Left ventricle myocardium superior (tissue), 1 donor: ENCODE measurements around the gene HSP90AA1. TPM values are rescaled to one million over a fixed set of nuclear protein-coding genes. Genes with fewer than 3 reads are reported as not detected.
"Not testable (repeated sequence)": the region's sequence is repeated elsewhere in the genome, so short reads cannot be mapped to it uniquely, and the experiment has no call there.

Experiments used
- ATAC-seq: fragments of 200-7000 bp; cut with Tn5 transposase; one replicate; pipeline ENCODE4 v1.9.1; 2020; ENCODE audit warnings: mild to moderate bottlenecking, moderate library complexity
- DNase-seq: peaks from one replicate; pipeline ENCODE4 v3.0.0-alpha.2; 2020
- intact Hi-C: fragments of 100-400 bp; cut with micrococcal nuclease; formaldehyde crosslinking; loops from one replicate; pipeline ENCODE4 v1.11.0; 2022
- total RNA-seq: library from RNA; stranded (reverse); fragmentation: NEBNext Ultra II Directional; extraction: Animal tissue kit (Norgen Biotek cat#: 25700); gene quantifications from one replicate; pipeline ENCODE4 v1.2.1, GENCODE V29; 2021
- donor health status: DM: no; HTN: yes; CAD: no; lungs with severe emphysema.

Gene HSP90AA1
- total RNA-seq, 1 donor from 2014 or later = 467 TPM

DNA sequence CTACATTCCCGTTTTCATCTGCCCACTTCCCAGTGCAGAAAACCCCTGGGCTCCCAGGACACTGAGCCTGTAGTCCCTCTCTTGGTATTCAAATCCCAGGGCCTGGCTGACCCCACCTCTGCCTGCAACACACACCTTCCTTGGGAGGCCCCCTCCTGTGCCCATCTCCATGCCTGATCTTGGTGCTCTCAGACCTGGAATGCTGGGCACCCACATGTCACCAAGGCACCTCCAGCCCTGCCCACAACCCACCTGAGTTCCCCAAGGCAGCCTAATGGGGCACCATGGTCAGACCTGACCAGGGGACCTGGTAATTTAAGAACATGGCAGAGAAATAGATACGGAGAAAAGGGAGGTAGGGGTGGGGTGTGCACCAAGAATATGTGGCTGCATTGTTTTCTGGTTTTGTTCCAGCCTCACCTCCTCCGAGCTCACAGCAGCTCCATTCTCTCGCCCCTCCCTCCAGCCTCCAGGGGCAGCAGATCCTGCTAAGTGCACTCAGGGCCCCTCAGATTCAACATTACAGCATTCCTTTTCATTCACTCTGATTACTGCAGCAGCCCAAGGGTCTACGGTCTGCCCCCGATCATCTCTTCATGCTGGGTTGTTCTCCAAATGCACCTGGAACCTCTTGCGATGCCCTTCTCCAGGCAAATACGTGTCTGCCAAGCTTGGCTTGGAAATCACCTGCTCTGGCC, 9.2 kb upstream of the HSP90AA1 start:
- DNase-seq (no peak), ATAC-seq (no peak)
- intact Hi-C loops = no loop called here

DNA sequence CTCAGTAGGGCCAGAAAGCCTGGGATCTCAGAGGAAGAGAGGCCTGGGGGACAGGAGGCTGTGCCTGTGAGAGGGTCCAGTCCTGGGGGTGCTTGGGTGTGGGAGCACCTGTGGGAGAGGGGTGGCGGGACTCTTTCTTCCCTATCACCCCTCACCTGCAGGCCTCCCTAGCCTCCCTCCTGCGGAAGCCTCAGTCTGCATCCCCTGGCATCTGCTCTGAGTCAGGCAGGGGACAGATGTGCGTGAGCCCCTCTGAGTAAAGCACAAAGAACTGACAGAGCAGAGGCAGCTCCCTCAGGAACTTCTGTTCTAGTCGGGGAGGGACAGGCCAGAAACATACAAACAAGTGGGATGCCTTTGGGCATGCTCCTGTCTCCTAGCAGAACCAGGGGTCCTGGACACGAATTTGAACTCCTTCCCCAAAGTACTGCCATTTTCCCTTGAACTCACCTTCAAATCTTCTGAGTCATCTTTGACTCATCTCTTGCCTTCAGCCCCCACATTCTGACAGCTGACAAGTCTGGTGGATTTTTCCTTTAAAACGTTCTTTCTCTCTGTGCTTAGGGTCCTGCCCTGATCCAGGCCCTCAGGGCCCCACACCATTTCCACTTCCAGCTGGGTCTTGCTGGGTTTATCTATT, 8.5 kb upstream of the HSP90AA1 start:
- intact Hi-C loops = no loop called here
- ATAC-seq (no peak), DNase-seq (no peak)

DNA sequence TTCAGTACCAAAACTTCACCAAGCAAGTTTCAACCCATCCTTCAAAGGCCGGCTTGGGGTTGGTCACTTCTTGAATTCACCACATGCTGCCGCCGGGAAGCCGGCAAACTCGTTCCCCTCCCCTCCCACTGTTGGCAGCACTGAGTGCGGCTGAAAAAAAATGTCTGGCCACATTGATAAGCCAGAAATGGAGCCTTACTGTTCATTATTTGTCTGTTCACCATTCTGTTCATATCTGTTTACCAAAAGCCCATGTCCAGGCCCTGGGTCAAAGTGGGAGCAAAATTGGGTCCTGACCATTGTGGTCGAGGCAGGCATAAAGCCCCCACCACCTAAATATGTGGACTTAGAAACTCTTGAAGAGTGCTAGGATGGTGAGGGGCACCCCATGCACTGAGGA, 7.3 kb upstream of the HSP90AA1 start:
- DNase-seq (no peak), ATAC-seq (no peak)
- intact Hi-C loops = no loop called here

DNA sequence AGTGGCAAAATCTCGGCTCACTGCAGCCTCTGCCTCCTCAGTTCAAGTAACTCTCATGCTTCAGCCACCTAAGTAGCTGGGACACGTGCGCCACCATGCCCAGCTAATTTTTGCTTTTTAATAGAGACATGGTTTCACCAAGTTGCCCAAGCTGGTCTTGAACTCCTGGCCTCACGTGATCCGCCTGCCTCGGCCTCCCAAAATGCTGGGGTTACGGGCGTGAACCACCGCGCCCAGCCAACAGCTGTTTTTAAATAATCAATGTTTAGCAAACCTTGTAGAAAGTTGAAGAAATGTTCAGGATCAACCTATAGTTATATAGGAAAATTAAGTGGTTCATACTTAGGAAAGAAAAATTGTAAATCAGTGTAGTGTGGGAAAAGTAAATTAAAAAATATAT, 6.0 kb upstream of the HSP90AA1 start:
- DNase-seq (no peak), ATAC-seq (no peak)
- intact Hi-C loops = no loop called here

DNA sequence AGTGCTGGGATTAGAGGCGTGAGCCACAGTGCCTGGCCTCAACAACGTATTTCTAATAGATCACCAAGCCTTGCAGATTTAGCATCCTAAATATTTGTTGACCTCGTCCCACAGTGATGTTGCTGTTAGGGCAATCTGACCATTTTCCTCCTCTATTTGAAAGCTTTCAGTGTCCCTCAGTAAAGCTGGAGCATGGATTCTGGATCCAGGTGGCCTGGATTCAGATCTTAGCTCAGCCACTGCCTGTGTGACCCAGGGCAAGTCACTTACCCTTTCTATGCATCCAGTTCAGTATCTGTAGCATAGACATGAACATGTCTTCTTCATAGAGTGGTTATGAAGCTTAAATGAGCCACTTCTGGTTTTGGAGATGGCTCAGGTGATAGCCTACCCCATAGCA, 3.9 kb upstream of the HSP90AA1 start:
- intact Hi-C loops = no loop called here
- ATAC-seq (no peak), DNase-seq (no peak)

DNA sequence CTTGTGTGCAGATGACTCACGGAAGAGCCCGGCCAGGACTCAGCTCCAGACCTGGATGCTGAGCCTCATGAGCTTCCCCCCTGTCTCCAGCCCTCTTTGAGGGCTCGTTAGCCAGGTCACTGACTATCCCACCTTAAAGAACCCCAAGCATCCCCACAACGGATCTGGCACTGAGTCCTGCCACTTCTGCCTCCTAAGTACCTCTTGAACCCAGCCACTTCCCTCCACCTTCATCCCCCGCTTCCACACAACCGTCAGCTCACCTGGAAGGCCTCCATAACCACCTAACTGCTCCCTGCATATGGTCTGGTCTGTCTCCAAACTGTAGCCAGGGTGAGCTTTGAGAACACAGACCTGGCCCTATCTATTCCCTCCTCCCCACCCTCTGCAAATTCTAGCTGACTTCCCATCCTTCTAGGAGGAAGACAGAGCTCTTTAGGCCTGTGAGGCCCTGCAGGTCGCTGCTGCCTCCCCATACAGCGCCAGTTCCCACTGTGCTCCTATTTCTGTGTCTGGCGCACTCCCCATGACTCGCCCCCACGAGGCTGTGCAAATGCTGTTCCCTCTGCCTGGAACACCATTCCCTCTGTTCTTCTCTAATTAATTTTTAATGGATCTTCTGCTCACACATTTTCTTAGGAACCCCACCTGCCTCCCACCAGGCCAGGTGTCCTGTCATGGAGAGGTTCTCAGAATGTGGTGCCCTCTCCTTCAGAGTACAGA, 2.9 kb upstream of the HSP90AA1 start:
- no peak for ATAC-seq
- intact Hi-C loops = no loop called here
- no peak for DNase-seq

DNA sequence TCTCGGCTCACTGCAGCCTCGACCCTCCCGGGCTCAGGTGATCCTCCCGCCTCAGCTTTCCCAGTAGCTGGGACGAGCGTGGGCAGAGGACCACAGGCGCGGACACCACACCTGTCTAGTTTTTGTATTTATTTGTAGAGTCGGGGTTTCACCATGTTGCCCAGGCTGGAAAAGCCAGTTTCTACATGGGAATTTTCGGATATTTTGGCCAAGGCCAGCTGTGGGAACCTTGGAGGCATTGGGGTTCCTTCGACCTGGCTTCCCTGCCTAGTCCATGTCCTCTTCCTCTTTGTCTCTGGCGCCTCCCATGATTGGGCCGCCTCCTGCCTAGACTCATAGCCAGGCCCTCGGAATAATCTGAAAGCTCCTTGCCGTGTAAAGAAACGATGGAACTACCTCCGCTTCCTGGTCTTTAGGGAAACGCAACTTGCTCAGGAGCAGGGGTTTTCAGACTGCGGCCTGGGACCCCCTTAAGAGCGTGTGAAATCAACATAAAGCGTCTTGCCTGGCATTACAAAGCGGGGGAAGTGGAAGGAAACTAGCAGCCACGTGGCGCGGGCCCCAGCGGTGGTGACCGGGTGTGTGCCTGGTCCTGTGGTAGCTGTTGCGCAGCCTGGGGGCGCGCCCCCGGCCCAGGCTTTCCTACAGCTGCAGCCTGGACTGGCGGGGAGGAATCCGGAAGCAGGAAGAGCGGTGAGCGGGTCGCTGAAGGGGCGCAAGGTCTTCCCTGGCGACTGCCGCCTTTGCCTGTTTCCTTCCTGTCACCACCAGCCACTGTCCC, 1.4 kb upstream of the HSP90AA1 start:
- DNase-seq (peak; percentile 77), ATAC-seq (peak; percentile 31)
- intact Hi-C loops = no loop called here

DNA sequence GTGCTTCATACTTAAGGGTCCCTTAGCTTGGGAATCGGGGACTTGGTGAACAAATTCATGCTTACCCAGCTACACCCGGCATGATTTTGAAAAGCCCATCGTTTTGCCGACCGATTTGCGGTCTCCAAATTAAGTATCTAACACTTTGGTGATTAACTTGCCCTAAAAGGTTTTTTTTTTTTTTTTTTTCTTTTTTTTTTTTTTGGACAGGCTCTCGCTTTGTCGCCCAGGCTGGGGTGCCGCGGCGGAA, 843 bp upstream of the HSP90AA1 start:
- intact Hi-C loops = no loop called here
- ATAC-seq (no peak), DNase-seq (no peak)

DNA sequence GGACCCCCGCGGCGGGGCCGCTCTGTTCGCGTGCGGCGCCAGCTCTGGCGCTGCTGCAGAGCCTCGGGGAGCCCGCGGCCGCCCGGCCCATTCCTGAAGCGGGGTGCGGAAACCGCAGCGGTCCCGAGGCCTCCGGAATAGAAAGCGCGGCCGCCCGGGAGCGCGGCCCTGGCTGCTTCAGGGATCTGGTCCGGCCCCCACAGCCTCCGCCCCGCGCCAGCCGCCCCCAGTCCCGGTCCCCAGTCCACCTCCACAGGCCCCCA, 204 bp downstream of the HSP90AA1 start:
- DNase-seq (no peak), ATAC-seq (no peak)
- intact Hi-C loops = no loop called here

DNA sequence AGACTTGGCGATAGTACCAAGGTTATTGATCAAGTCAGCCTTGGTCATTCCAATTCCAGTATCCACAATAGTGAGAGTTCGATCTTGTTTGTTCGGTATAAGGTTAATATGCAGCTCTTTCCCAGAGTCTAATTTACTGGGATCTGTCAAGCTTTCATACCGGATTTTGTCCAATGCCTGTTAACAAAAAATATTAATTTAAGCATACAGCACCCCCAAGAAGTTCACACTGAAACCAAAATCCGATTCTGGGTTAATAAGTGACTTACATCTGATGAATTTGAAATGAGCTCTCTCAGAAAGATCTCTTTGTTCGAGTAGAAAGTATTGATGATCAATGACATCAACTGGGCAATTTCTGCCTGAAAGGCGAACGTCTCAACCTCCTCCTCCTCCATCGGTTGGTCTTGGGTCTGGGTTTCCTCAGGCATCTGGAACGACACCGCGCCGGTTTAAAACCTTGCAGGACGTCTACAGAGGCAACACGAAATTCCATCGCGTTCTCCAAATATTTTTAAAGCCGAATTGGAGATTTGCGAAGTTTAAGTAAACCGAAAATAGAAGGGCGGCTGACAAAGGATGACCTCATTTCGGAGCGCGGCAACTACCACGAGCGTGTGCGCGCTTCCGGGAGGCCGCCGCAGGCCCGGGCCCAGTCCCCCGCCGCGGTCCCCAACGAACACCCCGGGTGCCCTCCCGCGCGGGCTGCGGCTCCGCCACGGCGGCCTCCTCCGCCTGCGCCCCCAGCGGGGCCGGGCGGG, 716 bp downstream of the HSP90AA1 start:
- intact Hi-C loops = no loop called here
- peak; percentile 18 for ATAC-seq
- DNase-seq = peak; percentile 69

DNA sequence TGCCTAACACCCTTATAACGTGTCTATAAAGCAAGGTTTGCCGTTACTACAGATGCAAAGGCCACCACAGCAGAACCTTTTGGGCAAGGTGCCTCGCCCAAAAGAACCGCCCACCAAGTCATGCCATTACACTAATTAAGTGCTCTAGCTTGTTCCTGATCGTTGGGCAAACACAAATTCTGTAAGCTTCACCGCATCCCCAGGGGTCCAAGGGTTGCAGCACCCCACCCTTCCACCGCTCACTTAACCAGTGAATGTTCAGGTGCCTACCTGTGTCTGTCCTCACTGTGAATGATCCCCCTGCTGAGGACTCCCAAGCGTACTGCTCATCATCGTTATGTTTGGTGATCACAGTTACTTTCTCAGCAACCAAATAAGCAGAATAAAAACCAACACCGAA, 1.4 kb downstream of the HSP90AA1 start:
- ATAC-seq = no peak
- intact Hi-C loops = no loop called here
- no peak for DNase-seq

DNA sequence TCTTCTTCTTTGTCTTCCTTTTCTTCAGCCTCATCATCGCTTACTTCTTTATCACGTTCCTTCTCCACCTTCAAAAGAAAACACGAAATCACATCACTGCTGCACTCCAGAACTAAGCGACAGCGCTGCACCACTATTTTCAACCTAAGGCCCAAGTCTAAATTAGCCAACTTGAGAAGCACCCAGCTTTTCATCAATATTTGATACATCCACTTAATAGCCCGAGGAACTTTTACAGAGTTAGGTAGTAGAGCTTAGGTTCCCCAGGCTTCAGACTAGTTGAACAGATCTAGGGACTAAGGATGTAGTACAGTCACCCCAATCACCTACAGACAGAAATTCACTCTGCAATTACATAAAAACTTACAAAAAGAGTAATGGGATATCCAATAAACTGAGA, 1.9 kb downstream of the HSP90AA1 start:
- no peak for DNase-seq
- intact Hi-C loops = no loop called here
- no peak for ATAC-seq

DNA sequence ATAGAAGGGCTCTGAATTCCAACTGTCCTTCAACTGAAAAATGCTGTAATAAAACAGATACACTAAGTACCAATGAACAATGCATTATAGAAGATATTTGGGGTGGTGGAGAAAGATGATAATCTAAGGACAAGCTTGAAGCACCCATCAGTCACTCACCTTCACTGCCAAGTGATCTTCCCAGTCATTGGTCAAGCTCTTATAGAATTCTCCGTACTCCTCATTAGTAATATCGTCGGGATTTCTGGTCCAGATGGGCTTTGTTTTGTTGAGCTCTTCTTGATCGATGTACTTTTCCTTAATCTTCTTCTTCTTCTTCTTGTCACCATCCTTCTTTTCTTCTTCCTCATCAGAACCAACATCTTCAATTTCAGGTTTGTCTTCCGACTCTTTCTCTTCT, 2.3 kb downstream of the HSP90AA1 start:
- DNase-seq, ATAC-seq, intact Hi-C loops: not testable (repeated sequence)

DNA sequence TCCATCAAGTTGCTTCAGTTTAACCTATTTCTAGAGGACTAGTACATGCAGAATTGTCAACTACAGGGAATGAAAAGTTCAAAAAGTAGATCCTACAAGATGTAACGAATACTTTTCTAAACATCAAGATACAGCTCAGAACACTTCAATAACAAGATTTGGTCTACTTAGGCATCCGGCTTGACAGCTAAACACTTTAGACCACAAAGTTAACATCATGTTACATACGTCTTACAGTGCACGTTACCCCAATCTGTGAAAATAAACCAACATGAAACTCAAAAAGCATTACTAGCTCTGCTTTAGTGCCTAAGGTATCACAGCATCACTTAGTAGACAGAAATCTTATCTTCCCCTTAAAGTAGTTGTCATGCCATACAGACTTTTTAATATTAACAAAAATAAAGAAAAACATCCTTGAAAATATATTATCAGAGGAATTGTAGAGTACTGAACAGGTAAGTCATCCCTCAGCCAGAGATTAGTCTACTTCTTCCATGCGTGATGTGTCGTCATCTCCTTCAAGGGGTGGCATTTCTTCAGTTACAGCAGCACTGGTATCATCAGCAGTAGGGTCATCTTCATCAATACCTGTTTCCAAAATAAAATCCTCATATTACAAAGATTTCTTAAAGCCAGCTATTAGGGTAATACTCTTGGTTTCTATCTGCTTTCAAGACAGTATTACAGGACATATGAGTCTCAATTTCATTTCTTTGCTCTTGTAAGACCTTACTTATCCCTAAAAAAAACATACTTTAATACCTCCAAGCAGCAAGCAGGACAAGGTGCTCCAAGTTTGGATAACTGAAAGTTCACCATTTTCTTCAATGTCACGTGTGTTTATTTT, 5.4 kb downstream of the HSP90AA1 start:
- no peak for DNase-seq
- intact Hi-C loops = no loop called here
- no peak for ATAC-seq

DNA sequence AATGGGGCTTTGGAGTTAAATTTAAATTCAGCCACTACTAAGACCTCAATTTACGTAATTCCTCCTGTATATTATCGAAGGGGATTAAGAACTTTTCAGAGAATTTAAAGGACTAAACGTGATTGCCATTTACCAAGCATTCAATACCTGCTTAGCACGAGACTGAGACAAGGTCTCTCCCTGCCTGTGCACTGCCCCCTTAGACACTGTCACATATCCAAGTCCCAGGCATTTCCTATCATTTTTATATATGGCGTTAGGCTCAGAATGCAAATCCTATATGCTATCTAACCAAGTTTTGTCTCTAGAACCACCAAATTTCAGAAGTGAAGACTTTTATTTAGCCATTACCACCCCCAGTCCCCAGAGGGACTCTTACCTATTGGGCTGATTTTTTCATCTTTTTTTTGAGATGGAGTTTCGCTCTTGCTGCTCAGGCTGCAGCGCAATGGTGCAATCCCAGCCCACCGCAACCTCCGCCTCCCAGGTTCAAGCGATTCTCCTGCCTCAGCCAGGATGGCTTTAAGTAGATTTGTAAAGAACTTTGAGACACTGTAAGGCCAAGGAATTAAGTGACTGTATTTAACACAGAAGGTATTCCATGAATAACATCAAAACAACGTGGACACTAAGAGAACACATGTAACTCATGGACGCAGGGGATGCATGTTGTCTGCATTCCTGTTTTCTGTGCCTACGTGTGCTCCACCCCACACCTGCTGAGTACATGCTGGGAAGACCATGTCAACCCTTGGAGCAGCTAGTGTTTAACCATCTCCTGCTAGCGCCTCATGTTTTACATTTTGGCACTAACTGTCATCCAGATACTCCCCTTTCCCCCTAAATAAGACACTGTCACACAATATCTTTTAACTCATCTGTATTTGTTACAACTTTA, 6.4 kb downstream of the HSP90AA1 start:
- intact Hi-C loops = no loop called here
- DNase-seq = no peak
- no peak for ATAC-seq

DNA sequence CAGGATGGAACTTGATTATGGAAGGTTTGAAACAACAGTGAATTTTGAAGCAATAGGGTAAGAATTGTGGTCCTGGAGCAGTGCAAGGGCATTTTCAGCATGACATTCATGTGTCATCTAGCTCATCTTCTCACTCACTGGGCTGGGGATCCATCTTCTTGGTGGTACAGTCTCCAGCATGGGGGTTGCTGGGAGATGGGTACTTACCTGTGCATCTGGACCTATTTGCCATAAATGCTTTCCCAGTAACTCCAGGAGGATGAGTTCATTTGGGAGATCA, 7.2 kb downstream of the HSP90AA1 start:
- DNase-seq (no peak), ATAC-seq (no peak)
- intact Hi-C loops = no loop called here

DNA sequence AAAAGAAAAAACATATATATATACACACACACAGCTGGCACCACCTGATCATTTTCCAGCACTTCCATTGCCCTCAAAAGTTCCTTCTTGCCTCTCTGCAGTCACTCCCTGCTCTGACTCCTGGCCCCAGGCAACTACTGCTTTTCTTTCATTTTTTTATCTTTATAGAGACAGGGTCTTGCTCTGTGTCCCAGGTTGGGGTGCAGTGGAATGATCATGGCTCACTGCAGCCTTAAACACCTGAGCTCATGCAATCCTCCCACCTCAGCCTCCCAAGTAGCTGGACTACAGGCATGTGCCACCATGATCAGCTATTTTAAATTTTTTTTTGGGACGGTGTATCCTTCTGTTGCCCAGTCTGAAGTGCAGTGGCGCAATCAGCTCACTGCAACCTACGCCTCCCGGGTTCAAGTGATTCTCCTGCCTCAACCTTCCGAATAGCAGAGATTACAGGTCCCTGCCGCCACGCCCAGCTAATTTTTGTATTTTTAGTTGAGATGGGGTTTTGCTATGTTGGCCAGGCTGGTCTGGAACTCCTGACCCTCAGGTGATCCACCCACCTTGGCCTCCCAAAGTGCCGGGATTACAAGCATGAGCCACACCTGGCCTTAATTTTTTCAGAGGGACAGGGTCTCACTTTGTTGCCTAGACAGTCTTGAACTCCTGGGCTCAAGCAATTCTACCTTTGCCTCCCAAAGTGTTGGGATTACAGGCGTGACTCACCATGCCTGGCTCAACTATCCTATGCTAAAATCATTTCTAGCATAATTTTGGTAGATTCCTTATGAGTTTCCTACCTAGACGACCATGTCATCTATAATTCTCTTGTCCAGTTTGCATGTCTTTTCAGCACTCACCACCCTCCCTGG, 7.8 kb downstream of the HSP90AA1 start:
- ATAC-seq = peak; percentile 23
- no peak for DNase-seq
- intact Hi-C loops = no loop called here
